ENCODE measurements around the gene CDC45. TPM values are rescaled to one million over a fixed set of nuclear protein-coding genes. Genes with fewer than 3 reads are reported as not detected.
A peak's percentile ranks its signal among the peaks of the same experiment; 100 is the strongest.
"Not testable (repeated sequence)": the region's sequence is repeated elsewhere in the genome, so short reads cannot be mapped to it uniquely, and the experiment has no call there.

The CDC45 gene, protein sequence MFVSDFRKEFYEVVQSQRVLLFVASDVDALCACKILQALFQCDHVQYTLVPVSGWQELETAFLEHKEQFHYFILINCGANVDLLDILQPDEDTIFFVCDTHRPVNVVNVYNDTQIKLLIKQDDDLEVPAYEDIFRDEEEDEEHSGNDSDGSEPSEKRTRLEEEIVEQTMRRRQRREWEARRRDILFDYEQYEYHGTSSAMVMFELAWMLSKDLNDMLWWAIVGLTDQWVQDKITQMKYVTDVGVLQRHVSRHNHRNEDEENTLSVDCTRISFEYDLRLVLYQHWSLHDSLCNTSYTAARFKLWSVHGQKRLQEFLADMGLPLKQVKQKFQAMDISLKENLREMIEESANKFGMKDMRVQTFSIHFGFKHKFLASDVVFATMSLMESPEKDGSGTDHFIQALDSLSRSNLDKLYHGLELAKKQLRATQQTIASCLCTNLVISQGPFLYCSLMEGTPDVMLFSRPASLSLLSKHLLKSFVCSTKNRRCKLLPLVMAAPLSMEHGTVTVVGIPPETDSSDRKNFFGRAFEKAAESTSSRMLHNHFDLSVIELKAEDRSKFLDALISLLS
- 10 to 100 TPM; 50.2 to 80.5 (median 54.7) TPM for total RNA-seq

DNA sequence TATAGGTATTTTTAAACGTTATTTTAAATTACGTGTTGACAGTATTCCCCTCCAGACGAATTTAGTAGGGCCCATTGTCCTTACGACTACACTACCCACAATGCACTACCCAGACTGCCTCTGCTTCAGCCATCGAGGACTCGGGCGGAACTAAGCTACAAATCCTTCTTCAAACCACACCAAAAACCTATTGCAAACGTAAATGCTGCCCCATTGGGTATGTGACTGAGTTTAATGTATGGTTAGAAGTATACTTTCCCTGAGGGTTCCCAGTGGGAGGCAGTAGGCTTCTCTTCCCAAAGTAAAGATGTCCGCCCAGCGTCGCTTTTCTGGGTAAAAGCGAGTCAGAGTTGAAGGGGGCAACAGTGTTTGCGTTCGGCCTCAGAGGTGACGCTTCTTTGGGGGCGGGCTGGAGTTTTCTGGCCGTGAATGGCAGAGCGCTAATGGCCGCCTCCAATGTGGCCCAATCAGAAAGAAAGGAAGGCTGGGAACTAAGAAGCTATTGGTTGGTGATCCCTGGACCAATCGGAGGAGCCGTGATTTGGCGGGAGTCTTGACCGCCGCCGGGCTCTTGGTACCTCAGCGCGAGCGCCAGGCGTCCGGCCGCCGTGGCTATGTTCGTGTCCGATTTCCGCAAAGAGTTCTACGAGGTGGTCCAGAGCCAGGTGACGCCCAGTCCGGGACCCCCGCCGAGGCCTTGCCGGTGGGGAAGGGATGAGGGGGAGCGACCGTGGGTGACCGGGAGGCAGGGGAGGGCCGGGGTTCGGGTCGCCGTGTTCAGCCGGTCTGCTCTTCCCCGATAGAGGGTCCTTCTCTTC, at the start of gene CDC45:
TSS of gene CDC45 (plus strand) at position 566 of the 818 bp plus-strand sequence. CDS start at position 615, 49 bp downstream.
- Mint-ChIP-seq H3K36me3 (ENCODE audit: insufficient read depth) (peaks cover 8% of the 10 kb centered on the region), H3K9me3 (no peaks in the 10 kb centered on the region), H3K4me1 (ENCODE audit: low read depth) (peaks cover 27% of the 10 kb centered on the region), H3K27me3 (ENCODE audit: low read depth) (no peaks in the 10 kb centered on the region), H3K4me3 (peak within 1 kb of the TSS; percentile 99)
- ATAC-seq (peak; percentile 91), DNase-seq (peak; percentile 88)

DNA sequence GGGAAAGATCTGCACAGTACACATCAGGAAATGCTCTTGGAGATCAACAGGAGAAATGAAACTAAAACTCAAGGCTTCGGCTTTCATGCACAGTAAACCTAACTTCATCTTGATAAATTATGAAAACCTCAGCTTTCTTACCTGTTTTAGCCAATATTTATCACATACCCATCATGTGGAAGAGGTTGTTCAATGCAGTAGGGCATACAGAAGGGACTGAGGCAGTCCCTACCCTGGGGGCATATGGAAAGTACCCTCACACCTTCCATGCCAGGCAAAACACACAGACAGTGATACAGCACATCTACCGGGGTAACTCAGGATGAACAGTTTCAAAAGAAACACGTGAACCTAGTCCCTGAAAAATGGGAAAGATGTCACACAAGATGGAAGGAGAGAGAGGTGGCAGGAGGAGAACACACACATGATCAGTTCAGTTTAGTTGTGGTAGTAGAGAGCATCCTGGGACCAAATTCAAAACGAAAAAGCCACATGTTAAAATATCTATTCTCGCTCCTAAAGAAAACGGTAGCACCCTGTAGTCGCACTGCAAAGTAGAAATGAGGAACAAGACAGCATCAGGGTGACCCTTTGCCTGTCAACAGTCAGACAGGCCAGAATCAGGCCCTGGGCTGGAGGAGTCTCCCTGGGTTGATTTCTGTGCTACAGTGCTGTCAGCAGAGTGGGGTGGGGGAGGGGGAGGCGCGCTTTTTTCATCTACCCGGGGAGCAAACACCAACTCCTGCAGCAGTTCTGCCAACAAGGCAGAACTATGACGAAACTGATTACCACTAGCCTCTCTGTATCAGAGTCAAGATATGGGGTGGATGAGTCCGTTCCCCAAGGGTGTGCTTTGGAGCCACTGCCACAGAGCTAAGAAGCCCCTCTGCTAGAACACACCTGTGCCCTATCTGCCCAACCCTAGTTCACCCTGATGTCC, 49.5 kb upstream of the CDC45 start:
- peak overlapping the region; percentile 84 for H3K4me3 Mint-ChIP-seq
- DNase-seq (no peak), ATAC-seq (no peak)
- H3K36me3 Mint-ChIP-seq (ENCODE audit: insufficient read depth): peaks cover 10% of the 10 kb centered on the region
- H3K4me1 Mint-ChIP-seq (ENCODE audit: low read depth): peaks cover 55% of the 10 kb centered on the region
- H3K9me3 Mint-ChIP-seq: no peaks in the 10 kb centered on the region
- H3K27me3 Mint-ChIP-seq (ENCODE audit: low read depth): no peaks in the 10 kb centered on the region

DNA sequence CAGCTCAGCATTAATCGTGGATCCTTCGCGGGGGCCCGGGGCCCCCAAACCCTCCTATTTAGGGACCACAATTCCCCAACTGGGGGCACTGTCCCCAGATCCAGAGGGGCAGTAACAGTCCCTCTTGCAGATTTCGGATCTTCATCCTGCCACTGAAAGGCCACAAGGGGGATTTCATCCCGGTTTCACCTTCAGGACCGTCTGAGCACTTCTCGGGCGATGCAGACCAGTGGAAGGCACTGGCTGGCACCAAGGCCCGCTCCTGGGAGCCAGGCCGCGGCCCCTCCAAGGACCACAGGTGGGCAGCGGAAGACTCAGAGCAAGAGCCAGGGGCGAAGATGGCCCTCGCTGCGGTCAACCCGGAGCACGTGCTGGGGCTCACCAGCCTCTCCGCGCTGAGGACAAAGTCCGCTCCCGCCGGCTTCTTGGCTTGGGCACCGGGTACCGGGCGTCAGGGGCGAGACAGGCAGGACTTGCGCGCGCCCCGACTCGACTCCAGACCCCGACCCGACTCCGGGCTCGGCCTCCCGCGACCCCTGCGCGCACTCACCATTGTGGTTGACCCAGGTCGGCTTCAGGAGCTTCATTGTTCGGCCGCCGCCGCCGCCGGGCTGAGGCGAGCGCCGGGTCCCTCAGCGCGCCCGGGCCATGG, 48.7 kb upstream of the CDC45 start:
- H3K27me3 Mint-ChIP-seq (ENCODE audit: low read depth): no peaks in the 10 kb centered on the region
- peak overlapping the region; percentile 84 for H3K4me3 Mint-ChIP-seq
- peaks cover 10% of the 10 kb centered on the region for H3K36me3 Mint-ChIP-seq (ENCODE audit: insufficient read depth)
- H3K4me1 Mint-ChIP-seq (ENCODE audit: low read depth): peaks cover 54% of the 10 kb centered on the region
- H3K9me3 Mint-ChIP-seq: no peaks in the 10 kb centered on the region
- ATAC-seq: no peak
- no peak for DNase-seq

DNA sequence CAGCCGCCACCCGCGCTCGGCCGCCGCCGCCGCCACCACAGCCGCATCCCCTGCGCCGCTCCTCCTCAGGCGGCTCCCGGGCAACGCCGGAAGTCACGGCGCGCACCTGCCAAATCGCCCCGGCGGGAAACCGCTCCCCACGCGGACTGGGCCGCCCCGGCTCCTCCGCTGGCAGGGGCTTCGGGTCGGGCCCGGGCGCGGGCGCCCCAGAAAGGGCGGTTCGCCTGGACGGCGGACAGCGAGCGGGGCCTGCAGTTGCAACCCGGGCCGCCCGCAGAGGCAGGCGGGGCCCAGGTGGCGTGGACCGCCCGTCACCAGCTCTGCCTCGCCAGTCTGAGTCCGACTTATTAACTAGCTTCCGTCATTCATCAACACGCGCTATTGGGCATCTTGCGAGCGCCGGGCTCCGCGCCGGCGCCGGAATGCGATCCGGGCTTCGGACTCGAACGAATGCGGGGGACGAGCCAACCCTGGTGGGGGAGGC, 48.0 kb upstream of the CDC45 start, which contains the start of gene HIRA:
TSS of gene HIRA (minus strand) at position 85 of the 484 bp plus-strand sequence. CDS start 257 bp downstream, outside the sequence.
- ATAC-seq (peak; percentile 76 to 78), DNase-seq (peak; percentile 83)
- H3K9me3 Mint-ChIP-seq: no peaks in the 10 kb centered on the region
- H3K4me1 Mint-ChIP-seq (ENCODE audit: low read depth): peaks cover 47% of the 10 kb centered on the region
- H3K36me3 Mint-ChIP-seq (ENCODE audit: insufficient read depth): peaks cover 6% of the 10 kb centered on the region
- H3K27me3 Mint-ChIP-seq (ENCODE audit: low read depth): no peaks in the 10 kb centered on the region
- H3K4me3 Mint-ChIP-seq: peak within 1 kb of the TSS; percentile 84

DNA sequence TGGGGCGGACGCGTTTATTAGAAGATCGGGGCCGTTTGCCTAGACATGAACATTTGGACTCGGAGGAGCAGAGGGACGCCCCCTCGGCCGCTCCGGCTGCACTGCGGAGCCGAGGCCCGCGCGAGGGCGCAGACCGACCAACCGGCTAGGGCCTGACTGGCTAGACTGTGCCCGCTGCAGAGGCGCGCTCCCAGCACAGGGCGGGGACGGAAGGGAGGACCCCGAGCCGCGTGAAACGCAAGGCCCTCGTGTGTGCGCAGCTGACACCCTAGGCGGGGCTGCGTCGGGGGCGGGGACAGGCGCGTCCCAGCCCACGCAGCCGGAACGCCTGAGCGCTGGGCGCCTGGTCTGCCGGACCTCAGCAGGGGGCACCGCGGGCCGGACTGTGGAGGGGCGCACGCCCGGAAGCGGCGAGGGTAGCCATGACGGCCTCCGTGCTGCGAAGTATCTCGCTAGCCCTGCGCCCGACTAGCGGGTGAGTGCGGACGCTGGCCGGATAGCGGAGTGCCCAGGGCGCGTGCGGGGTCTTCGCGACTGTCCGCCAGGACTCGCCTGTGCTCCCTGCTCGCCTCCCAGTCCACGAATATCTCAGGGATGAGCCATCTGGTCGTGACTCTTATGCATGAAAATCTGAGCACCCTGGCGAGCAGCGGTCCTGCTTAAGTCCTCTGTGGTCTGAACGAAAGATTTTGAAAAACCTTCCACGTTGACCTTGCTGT, 47.4 kb upstream of the CDC45 start, which contains the start of gene MRPL40:
TSS of gene MRPL40 (plus strand) at position 413 of the 719 bp plus-strand sequence. CDS start at position 423, 10 bp downstream.
- H3K36me3 Mint-ChIP-seq (ENCODE audit: insufficient read depth): peaks cover 3% of the 10 kb centered on the region
- peaks cover 41% of the 10 kb centered on the region for H3K4me1 Mint-ChIP-seq (ENCODE audit: low read depth)
- H3K4me3 Mint-ChIP-seq: peak within 1 kb of the TSS; percentile 84
- H3K27me3 Mint-ChIP-seq (ENCODE audit: low read depth): no peaks in the 10 kb centered on the region
- peak; percentile 85 for DNase-seq
- H3K9me3 Mint-ChIP-seq: no peaks in the 10 kb centered on the region
- ATAC-seq: peak; percentile 86 to 89

DNA sequence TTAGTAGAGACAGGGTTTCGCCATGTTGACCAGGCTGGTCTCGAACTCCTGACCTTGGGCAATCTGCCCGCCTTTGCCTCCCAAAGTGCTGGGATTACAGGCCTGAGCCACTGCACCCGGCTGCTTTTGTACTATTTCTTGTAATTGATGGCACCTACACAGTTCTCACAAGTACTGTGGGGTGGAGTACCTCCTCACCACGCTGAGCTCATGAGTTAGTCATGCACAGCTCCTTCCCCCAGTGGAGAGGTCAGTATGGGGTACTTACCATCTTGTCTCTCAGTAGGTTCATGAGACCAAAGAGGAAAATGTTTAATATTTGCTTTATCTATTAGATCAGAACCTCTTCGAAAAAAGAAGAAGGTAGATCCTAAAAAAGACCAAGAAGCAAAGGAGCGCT, 45.3 kb upstream of the CDC45 start:
- Mint-ChIP-seq H3K9me3 (no peaks in the 10 kb centered on the region), H3K27me3 (ENCODE audit: low read depth) (no peaks in the 10 kb centered on the region), H3K36me3 (ENCODE audit: insufficient read depth) (peaks cover 8% of the 10 kb centered on the region), H3K4me3 (peak overlapping the region; percentile 84), H3K4me1 (ENCODE audit: low read depth) (peaks cover 29% of the 10 kb centered on the region)
- DNase-seq (no peak), ATAC-seq (no peak)

DNA sequence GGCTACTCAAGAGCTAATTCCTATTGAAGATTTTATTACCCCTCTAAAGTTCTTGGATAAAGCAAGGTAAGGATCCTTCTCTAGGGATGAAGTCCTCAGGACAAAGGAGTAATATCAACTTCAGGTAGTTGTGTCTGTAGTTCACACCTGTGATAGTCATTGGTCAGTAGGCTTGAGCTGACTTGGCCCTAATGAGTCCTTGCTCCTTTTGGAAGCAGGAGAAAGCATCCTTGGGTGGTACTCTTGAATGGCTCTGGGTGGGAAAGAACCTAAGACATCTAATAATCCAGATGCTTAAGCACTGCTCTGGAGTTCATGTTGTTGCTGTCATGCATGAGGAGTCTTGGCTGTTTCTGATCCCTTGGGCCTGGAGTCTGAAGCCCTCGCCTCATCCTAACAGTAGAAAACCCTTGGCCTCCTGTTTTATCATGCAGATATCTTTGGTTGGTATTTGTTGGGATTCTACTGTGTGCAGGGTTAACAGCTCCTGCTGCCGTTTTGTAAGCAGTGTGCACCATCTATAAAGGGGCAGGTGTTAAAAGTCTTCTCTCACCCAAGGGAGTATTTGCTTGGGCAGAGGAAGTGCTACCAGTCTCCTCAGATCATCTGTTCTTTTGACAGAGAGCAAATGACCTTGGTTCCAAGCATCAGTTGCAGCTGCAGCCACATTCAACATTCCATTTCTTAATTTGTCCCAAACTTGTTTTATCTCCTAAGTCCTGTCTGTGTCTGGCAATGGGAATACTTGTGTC, 44.7 kb upstream of the CDC45 start:
- DNase-seq: no peak
- no peak for ATAC-seq
- Mint-ChIP-seq H3K9me3 (no peaks in the 10 kb centered on the region), H3K4me1 (ENCODE audit: low read depth) (peaks cover 23% of the 10 kb centered on the region), H3K27me3 (ENCODE audit: low read depth) (no peaks in the 10 kb centered on the region), H3K4me3 (no peak overlapping the region), H3K36me3 (ENCODE audit: insufficient read depth) (peaks cover 8% of the 10 kb centered on the region)

DNA sequence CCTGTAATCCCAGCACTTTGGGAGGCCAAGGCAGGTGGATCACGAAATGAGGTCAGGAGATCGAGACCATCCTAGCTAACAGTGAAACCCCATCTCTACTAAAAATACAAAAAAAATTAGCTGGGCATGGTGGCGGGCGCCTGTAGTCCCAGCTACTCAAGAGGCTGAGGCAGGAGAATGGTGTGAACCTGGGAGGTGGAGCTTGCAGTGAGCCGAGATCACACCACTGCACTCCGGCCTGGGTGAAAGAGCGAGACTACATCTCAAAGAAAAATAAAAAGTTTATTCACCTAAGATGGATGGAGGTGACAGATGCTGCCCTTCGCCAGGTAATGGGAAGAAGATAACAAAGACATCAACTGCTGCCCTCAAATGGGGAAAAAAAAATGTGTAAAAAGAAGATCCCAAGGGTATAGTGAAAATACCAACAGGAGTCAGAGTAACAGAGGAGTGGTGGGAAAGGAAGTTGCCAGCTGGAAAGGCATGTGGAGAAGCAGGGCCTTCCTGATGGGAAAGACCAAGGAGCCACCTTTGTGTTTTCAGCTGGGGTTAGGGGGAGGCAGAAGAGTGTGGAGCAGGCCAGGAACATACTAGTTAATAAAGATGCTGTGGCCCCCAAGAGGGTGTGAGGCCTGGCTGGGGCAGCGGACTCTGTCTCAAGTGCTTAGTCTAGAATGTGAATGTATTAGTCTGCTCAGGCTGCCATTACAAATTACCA, 43.1 kb upstream of the CDC45 start:
- H3K27me3 Mint-ChIP-seq (ENCODE audit: low read depth); ATAC-seq; H3K4me3 Mint-ChIP-seq; H3K9me3 Mint-ChIP-seq; DNase-seq; H3K36me3 Mint-ChIP-seq (ENCODE audit: insufficient read depth): not testable (repeated sequence)
- H3K4me1 Mint-ChIP-seq (ENCODE audit: low read depth): peaks cover 17% of the 10 kb centered on the region

DNA sequence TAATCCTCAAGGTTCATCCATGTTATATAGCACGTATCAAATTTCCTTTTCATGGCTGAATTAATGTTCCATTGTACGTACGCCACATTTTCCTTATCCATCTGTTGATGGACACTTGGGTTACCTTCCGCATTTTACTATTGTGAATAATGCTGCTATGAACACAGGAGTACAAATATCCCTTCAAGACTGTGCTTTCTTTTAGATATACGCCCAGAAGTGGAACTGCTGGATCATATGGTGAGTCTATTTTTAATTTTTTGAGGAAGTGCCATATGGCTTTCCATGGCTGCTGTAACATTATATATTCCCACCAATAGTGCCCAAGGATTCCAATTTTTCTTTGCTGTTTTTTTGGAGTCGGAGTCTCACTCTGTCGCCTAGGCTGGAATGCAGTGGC, 41.4 kb upstream of the CDC45 start:
- Mint-ChIP-seq H3K36me3 (ENCODE audit: insufficient read depth) (peaks cover 11% of the 10 kb centered on the region), H3K4me3 (no peak overlapping the region), H3K9me3 (no peaks in the 10 kb centered on the region), H3K27me3 (ENCODE audit: low read depth) (no peaks in the 10 kb centered on the region), H3K4me1 (ENCODE audit: low read depth) (peaks cover 15% of the 10 kb centered on the region)
- no peak for DNase-seq
- ATAC-seq: no peak

DNA sequence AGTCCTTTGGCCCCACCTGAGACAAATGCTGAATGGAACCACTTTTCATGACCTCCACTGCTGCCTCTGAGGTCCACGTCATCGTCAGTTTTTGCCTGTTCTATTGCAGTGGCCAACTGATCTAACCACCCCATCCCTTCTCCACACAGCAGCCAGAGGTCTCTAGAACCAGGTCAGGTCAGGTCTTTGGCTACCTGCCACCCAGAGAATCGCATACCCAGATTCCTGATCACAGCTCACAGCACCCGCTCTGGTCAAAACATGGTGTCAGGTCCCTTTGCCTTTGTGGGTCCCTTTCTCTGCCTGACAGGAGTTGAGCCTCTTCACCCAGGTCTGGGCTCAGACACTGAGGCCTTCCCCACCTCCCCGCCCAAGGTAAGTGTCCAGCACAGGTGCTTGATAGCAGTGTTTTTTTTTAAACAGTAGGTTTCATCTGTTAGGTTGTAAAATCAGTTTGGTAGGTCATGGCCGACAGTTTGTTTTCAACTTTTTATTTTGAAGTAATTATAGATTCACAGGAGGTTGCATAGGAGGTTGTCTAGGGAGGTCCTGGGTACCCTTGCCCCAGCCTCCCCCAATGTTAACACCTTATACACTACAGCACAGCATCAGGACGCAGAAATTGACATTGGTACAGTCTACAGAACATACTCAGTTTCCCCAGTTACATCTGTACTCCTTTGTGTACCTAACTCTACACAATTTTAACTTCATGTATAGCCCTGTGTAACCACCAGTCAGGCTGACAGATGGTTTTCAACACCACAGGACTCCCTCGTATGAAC, 39.1 kb upstream of the CDC45 start:
- DNase-seq (no peak), ATAC-seq (no peak)
- peaks cover 12% of the 10 kb centered on the region for H3K36me3 Mint-ChIP-seq (ENCODE audit: insufficient read depth)
- H3K9me3 Mint-ChIP-seq: no peaks in the 10 kb centered on the region
- no peaks in the 10 kb centered on the region for H3K27me3 Mint-ChIP-seq (ENCODE audit: low read depth)
- H3K4me1 Mint-ChIP-seq (ENCODE audit: low read depth): peaks cover 17% of the 10 kb centered on the region
- H3K4me3 Mint-ChIP-seq: no peak overlapping the region

DNA sequence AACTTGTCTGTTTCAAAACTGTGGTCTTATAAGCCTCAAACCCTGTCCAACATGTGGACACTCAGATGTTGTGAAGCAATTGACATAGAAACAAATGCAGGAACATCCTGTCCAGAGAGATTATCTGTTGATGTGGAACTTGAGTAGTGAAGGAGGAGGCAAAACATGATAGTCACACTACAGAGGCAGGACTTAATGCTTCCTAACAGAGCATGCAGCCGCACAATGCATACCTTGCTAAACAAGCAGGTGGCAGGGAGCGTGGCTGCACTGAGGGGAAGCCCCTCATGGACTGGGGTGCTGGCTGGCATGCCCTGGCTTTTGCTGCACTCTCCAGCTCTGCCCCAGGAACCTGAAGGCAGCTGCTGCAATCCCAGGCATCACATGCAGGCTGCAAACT, 37.6 kb upstream of the CDC45 start:
- Mint-ChIP-seq H3K9me3 (no peaks in the 10 kb centered on the region), H3K27me3 (ENCODE audit: low read depth) (no peaks in the 10 kb centered on the region), H3K4me1 (ENCODE audit: low read depth) (peaks cover 26% of the 10 kb centered on the region), H3K36me3 (ENCODE audit: insufficient read depth) (peaks cover 11% of the 10 kb centered on the region), H3K4me3 (no peak overlapping the region)
- ATAC-seq (no peak), DNase-seq (no peak)
